ENCODE results near the gene ADSL. TPM values are rescaled to one million over a fixed set of nuclear protein-coding genes. Genes with fewer than 3 reads are reported as not detected.

ADSL gene
- total and polyA plus RNA-seq, 9 of the 15 experiments (the other 6 are each of a cell fraction or from before 2014, with no cell fraction given) = 112 to 322 (median 146) TPM

- TF ChIP-seq THAP7 (CRISPR knock-in tag; IDR thresholded peaks at IDR 0.05) (no peak), ZBTB17 (CRISPR knock-in tag; IDR thresholded peaks at IDR 0.05) (no peak), RBM39 (optimal IDR thresholded peaks at IDR 0.05; ENCODE audit: low read depth, low read length) (no peak), GATAD2B (IDR thresholded peaks at IDR 0.05; ENCODE audit: borderline replicate concordance) (no peak), CHD7 (IDR thresholded peaks at IDR 0.05; ENCODE audit: low read depth, low read length) (no peak), ZEB2 (IDR thresholded peaks at IDR 0.05) (peak; percentile 68), PBX2 (CRISPR knock-in tag; IDR thresholded peaks at IDR 0.05; ENCODE audit: low read depth) (no peak), PBX2 (tag; conservative IDR thresholded peaks at IDR 0.05; ENCODE audit: low read depth) (no peak), ETS2 (tag; IDR thresholded peaks at IDR 0.05; ENCODE audit: borderline replicate concordance, poor library complexity, severe bottlenecking) (no peak), SAFB (IDR thresholded peaks at IDR 0.05; ENCODE audit: borderline replicate concordance, low read depth, low read length) (no peak)
Observed at GRCh38 chr22:40328546-40329456, 17.5 kb upstream of the ADSL start (continued).

Measured in K562 (cell line).